HL-60/S4 (cell line): Measurements from ENCODE around the gene SMAP1.

Experiments used
- in situ Hi-C: fragments of 300-500 bp; cut with MboI; formaldehyde crosslinking; loops from 2 replicates; pipeline ENCODE4 v1.14.3; 2022; ENCODE audit warnings: low sequenced_read_pairs

Gene SMAP1

DNA sequence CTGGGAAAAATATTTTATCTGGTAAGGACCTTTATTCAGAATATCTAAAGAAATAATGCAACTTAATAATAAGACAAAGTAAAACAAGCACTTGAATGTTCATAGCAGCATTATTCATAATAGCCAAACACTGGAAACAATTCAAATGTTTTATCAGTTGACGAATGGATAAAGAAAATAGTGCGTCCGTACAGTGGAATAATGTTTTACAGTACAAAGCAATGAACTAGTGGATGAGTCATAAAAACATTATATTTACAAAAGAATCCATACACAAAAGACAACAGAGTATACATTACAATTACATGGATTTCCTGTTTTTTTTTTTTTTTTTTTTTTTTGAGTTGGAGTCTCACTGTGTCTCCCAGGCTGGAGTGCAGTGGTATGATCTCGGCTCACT is 12.7 kb downstream of the SMAP1 start:
- in situ Hi-C loops = no loop called here

DNA sequence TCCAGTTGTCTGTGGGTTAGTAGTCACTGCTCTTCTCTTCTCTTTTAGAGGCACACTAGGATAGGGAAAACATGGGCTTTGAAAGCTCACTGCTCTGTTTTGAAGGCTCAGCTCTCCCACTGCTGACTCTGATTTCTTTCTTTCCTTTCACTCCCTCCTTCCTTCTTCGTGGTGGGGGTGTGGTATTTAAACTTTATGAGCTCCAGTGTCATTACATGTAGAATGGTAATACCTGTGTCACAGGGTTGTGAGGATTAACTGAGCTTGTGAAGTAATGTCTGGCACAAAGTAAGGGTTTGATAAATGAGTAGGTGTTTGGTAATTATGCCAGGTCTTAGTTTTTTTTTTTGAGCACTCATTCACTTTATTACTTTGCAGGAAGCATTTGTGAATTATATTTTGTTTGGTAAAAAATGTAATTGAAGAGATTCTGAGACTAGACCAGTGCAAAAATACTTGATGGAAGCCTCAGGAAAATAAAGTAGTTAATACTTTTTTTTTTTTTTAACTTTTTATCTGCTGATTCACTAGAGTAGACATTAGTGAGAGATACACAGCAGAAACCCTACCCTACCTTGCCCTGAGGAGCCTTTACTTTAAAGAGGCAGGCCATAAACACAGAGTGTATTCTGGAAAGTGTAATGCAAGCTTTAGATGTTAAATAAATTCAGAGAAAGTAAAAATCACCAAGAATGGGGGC is 17.3 kb downstream of the SMAP1 start:
- in situ Hi-C loops = no loop called here

DNA sequence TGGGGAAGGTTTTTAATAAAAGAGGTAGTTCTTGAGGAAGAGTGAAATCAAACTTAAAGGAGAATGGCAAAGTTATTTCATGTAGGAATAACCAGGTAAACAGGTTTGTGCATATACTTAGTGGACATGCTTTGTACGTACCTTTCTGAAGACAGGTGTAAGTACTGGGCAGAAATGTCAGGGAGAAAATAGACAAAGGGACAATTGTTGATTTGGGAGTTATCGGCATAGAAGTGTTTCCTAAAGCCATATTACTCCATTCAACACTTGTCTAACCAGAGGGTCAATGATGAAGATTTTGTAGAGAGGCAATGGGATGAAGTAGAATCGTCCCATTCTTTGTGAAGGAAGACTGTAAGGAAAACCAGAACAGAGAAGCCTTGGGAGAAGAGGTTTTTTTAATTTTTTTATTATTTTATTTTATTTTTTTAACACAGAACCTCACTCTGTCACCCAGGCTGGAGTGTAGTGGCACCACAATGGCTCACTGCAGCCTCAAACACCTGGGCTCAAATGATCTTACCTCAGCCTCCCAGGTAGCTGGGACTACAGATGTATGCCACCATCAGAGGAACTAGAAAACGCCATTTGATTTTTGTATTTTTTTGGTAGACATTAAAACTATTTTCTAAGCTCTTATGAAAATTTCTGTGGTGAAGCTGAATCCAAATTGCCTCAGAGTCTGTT is 18.0 kb downstream of the SMAP1 start:
- in situ Hi-C loops = no loop called here

DNA sequence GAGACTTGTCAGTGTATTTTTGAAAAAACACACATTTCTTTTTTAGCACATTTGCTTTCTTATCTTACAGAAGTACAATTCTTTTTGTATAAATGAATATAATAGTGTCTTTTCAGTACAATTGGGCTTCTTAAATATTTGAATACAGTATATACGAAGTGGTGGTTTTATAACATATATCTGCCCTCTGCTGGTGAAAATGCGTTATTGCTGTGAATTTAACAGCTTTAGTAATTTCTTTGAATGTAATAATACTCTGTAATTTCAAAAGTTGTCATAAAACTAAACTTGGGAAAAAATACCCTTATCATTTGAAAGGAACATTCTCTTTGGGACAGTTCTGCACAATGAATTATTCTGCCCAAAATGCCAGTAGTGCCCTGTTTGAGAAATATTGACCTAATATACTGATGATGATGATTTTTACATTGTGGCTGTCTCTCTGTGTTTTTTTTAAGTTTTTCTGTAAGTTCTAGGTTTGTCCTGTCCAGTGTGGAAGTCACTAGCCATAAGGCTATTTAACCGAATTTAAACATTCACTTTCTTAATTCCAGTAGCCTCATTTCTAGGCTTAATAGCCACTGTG is 19.0 kb downstream of the SMAP1 start:
- in situ Hi-C loops = no loop called here

DNA sequence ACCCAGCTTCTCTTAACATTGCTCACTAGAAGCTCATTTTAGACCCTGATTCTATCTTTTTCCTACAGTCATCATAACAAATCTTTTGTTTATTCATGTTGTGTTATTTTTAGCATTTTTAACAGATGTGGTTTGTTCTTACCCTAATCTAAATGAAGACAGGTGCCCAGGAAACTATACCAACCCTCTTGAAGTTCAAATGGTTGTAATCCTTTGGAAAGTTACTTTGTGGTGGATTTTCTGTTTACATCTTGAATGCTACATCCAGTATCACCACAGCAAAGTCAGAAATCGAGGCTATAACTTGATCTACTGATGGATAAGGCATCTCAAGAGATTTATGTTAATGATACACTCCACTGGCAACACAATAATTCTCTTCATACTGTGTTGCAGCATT is 26.2 kb downstream of the SMAP1 start:
- in situ Hi-C loops = no loop called here

DNA sequence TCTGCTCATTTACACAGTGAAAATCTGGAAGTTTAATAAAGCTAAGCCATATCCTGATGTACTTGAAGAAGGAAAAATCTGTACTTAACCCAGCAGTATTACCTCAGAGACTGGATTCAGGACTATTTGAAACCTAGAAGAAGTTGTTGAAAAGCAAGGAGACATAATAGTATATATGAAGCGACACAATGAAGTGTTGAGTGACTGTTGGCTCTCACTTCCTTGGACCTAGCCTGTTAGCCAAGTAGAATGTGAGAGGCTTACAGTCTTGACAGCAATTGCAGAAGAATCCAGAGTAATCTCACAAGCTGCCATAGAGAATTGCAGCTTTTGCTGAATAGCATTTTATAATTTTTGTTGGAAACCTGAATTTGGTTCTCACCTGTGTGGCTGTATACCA is 26.7 kb downstream of the SMAP1 start:
- in situ Hi-C loops = no loop called here

DNA sequence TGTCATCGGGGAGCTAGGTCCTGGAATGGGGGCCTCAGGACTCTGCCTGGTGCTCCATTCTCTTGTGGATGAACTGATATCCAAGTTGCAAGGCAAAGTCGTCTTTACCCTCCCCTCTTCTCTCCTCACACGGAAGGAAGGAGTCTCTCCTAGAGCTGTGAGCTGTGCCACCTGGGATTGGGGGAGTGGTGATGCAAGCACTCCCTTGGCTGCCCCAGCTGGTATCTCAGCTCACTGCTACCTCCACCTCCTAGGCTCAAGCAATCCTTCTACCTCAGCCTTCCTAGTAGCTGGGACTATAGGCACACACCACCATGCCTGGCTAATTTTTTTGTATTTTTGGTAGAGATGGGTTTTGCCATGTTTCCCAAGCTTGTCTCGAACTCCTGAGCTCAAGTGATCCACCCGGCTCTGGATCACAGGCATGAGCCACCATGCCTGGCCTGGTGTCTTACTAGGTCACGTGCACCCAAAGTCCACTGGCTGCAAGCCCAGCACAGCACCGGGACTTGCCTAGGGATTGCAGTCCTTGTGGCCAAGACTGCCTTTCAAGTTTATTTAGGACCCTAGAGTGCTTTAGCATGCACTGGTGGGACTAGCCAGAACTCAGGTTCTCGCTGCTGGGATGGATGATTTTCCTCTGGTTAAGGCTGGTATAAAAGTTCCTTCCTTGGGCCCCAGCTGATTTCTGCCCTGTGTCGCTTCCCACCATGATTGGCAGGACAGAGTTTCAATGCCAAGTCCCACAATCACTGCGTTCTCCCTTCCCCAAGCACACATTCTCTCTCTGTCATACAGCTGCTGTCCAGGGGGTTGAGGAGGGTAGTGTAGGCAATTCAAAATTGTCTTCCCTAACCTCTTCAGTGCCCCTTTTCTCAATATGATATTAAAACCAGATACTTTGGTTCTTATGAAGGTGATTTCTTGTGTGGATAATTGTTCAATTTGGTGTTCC is 33.5 kb downstream of the SMAP1 start:
- in situ Hi-C loops = loop anchor here (25.0 kb wide), 2 partner anchors 186 to 311 kb away; no protein-coding TSS in a partner anchor

DNA sequence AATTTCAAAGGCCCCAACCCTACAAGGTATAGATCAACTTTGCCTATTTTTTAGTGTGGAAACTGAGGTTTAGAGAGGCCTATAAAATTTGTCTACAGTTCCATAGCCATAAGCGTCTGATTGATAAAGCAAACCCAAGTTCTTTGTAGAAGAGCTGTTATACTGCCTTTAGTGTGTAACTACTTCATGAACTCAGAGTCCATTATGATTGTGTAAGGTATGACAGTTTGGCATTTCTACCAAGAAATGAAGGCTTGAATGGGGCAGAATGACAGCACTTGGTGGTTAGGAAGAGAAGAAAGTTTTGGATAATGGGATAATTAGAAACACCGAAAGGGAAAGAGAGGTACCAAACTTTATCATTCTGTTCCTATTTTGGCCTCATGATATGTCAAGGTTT is 38.1 kb downstream of the SMAP1 start:
- in situ Hi-C loops = loop anchor here (25.0 kb wide), 2 partner anchors 182 to 307 kb away; no protein-coding TSS in a partner anchor

DNA sequence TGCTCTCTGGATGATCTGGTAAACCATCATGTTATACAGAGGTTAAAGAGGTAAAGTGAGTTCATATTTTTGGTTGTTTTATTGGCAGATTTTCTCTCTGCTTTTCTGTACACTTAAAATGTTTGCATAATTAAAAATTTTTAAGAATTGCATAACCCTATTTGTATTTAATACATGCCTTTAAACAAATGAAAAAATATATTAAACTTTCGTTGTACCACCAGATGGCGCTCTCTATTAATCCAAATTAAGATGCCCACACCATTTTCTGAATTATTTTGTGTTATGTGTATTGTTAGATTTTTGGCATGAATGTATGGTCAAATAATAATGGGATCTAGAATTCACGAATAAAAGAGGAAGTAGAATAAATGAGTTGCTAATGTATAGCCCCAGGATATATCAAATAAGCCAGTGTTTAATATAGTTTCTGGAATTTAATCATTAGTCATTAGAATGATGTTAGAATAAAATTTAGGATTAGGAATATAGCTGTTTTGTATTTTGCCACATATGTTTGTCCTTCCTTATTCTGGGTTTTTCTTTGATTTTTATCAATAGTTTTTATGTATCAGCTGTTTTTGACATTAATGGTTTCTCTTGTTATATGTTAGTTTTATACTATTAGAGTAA is 38.9 kb downstream of the SMAP1 start:
- in situ Hi-C loops = loop anchor here (25.0 kb wide), 2 partner anchors 181 to 306 kb away; no protein-coding TSS in a partner anchor

DNA sequence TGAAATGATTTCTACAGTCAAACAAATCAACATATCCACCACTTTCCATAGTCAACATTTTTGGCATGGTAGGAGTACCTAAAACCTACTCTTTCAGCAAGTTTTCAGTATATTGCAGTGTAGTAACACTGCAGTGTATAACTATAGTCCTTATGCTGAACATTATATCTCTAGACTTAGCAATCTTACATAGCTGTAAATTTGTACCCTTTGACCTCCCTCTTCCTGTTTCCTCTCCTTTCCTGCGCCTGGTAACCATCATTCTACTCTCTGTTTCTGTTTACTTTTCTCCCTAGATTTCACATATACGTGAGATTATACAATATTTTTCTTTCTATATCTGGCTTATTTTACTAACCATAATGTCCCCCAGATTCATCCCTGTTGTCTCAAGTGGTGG is 40.2 kb downstream of the SMAP1 start:
- in situ Hi-C loops = loop anchor here (25.0 kb wide), 2 partner anchors 179 to 304 kb away; no protein-coding TSS in a partner anchor

DNA sequence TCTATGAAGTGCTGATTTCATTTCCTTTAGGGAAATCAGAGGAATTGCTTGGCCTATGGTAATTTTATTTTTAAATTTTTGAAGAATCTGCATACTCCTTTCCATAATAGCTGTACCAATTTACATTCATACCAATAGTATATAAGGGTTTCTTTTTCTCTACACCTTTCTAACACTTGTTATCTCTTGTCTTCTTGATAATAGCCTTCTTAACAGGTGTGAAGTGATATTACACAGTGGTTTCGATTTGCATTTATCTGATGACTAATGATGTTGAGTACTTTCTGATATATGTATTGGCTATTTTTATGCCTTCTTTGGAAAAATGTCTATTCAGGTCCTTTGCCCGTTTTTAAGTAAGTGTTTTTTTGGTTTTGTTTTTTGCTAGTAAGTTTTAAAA is 40.8 kb downstream of the SMAP1 start:
- in situ Hi-C loops = loop anchor here (25.0 kb wide), 2 partner anchors 179 to 304 kb away; no protein-coding TSS in a partner anchor

DNA sequence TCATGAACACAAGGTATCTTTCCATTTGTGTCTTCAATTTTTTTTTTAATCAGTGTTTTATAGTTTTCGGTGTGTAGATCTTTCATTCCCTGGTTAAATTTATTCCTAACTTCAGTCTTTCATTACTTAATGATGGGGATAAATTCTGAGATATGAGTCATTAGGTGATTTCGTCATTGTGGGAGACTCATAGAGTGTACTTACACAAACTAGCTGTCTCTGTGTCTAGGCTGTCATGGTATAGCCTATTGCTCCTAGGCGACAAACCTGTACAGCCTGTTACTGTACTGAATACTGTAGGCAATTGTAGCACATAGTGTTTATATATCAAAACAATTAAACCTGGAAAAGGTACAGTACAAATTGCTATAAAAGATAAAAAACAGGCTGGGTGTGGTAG is 42.1 kb downstream of the SMAP1 start:
- in situ Hi-C loops = loop anchor here (25.0 kb wide), 2 partner anchors 177 to 302 kb away; no protein-coding TSS in a partner anchor

DNA sequence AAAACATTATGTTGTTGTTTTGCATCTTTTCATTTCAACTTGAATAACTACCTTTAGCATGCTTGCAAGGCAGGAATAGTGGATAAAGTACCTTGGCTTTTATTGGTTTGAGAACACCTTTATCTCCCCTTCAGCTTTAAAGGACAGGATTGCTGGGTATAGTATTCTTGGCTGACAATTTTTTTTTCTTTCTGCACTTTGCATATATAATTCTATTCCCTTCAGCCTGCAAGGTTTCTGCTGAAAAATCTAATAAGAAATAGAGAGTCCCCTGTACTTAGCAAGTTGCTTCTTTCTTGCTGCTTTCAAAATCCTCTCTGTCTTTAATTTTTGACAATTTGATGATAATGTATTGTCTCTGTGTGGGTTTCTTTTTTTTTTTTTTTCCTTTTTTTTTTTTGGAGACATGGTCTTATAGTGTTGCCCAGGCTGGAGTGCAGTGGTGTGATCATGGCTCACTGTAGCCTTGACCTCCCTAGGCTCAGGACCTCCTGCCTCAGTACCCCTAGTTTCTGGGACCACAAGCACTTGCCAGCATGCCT is 47.1 kb downstream of the SMAP1 start:
- in situ Hi-C loops = loop anchor here (25.0 kb wide), 2 partner anchors 173 to 298 kb away; no protein-coding TSS in a partner anchor

DNA sequence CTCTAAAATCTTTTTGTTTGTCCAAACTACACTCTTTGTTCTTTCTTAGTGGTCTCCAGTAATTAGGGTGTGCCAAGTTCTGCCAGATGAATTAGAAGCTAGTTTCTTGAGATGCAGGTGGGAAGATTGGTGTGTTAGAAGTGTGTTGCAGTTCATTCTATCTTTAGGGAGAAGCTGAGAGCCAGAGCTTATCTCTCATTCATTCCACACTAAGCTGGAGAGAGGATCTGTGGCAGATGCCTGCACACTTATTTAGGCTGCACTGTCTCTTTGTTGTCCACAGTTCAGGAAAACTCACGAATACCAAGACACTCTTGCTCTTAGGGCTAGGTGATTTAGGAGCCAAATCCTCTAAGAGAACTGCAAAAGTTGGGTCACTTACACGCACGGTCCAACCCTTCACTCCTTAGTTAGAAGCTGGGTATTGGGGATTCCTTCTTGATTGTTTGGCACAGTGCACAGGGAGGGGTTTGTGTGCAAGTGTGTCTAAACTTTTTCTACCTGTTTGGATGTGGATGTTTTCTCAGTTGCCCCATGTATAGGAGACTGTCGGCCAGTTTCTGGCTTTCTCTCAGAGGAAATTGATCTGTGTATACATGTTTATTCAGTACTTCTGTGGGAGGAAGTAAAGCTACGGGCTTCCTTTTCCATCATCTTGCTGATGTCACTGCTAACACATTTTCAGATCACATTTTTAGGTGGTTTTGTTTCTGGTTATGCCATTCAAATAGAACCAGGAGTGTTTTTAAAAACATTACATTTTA is 49.5 kb downstream of the SMAP1 start:
- in situ Hi-C loops = loop anchor here (25.0 kb wide), 2 partner anchors 170 to 295 kb away; no protein-coding TSS in a partner anchor

DNA sequence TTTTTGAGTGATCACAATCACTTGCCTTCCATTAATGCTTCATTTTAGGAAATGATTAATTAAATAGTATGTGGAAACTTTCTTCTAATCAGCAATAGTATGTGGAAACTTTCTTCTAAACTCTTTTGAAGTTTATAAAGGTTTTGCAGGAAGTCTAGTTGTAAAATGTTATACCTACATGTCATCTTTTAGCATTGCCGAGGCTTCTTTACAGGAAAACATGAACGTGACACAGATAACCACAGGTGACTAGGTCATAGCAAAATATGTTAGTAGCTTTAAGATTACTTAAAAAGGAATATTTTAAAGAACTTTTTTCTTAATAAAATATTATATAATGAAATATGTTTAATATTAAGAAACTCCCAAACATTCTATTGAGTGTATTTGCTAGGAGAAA is 56.8 kb downstream of the SMAP1 start:
- in situ Hi-C loops = loop anchor here (25.0 kb wide), 2 partner anchors 163 to 288 kb away; no protein-coding TSS in a partner anchor

DNA sequence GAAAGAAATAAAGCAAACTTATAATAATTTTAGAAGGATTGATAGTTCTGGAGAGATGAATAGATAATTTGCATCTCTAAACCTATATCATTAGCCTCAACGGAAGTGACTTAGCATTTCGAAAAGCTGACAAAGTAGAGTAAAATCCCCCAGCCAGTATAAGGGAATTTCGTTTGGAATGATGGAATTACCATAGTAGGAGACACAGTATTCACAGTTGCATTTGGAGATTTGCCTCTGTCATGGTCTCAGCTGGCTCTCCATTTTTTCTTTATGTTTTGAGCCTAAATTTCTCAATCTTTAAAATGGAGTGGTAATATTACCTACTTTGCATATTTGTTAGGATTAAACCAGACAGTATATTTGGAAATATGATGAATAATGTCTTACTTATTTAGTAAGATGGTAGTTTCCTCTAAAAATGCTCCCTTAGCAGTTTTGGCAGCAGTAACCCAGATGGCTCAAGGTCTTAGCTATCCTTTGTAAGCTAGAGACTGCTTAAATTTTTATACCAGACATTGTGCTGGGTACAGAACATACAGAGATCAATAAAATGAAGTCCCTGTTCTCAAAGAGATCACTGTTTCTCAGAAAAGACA is 58.2 kb downstream of the SMAP1 start:
- in situ Hi-C loops = no loop called here

DNA sequence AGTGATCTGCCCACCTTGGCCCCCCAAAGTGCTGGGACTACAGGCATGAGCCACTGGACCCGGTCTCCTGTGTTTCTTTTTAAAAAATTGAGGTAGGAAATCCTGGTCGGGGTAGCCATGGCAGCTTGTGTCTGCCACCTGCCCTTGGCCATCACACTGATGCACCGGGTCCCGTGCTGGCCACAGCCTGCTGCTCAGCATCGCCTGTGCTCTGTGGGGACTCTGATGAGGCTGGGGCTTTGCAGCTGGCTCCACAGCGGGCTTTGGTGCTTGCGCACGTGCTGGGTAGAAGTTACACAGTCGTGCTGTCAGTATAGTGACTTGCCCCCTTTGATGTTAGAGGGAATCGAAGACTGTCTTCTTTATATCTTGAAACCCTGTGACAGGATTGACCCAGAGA is 66.7 kb downstream of the SMAP1 start:
- in situ Hi-C loops = no loop called here

DNA sequence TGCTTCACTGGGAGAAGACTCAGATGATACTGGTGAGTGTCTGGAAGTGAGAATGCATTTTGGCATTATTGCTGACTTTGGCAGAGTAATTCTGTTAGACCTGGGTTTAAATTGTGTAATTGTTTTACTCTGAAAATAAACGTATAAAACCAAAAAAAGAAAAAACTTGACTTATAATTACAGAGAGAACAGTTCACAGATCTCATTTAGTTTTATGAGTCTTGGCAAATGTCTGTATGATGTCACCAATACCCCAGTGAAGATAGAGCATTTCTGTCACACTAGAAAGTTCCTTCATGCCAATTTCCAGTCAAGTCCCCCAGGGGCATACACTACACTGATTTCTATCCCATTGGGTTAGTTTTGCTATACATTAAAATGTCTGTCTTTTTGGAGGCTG is 67.3 kb downstream of the SMAP1 start:
- in situ Hi-C loops = no loop called here

DNA sequence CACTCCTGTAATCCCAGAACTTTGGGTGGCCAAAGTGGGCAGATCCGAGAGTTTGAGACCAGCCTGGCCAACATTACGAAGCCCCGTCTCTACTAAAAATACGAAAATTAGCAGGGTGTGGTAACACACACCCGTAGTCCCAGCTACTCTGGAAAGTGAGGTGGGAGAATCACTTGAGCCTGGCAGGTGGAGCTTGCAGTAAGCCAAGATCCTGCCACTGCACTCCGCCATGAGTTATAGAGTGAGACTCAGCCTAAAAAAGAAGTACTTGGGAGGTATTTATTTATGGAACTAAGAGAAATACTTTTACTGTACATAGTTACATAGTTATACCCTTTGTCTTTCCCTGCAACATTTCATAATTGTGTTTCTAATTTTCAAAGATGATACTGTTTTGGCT is 67.8 kb downstream of the SMAP1 start:
- in situ Hi-C loops = no loop called here
